GM15510 (cell line): ENCODE measurements around the gene ST6GALNAC2.

Source experiments
- POLR2A ChIP-seq: IDR thresholded peaks from 3 replicates; pipeline ENCODE4 v1.6.1; 2011; ENCODE audit warnings: borderline replicate concordance; ENCODE audit not compliant: insufficient read length; ENCODE audit errors: extremely low read depth

The ST6GALNAC2 gene

DNA sequence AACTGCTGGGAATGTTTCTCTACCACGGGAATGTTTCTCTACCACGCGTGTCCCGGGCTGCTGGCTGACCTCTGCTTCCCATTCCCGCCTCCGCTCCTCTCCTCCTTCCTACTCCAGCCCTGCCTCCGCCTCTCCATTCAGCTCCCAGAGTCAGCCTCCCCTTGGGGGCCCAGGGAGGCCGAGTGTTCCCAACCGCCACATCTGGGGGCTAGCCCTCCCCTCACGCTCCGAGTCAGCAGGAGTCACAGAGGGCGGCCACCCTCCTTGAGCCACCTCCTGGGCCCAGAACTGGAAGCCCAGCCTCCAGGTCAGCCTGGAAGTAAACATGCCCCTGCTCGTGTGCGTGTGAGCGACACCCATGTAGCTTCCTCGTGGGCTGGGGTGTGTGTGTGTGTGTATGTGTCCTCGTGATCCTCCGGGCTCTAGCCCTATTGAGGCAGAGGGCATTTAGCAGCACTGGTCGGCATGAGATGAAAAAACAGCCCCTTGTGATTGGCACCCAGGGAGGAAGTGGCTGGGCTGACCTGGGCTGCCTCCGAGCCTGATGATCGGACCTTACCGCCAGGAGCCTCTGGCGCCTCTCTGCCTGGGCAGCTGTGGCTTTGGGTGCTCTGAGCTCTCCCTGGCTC, 55.5 kb downstream of the ST6GALNAC2 start:
- no peak for TF ChIP-seq POLR2A

DNA sequence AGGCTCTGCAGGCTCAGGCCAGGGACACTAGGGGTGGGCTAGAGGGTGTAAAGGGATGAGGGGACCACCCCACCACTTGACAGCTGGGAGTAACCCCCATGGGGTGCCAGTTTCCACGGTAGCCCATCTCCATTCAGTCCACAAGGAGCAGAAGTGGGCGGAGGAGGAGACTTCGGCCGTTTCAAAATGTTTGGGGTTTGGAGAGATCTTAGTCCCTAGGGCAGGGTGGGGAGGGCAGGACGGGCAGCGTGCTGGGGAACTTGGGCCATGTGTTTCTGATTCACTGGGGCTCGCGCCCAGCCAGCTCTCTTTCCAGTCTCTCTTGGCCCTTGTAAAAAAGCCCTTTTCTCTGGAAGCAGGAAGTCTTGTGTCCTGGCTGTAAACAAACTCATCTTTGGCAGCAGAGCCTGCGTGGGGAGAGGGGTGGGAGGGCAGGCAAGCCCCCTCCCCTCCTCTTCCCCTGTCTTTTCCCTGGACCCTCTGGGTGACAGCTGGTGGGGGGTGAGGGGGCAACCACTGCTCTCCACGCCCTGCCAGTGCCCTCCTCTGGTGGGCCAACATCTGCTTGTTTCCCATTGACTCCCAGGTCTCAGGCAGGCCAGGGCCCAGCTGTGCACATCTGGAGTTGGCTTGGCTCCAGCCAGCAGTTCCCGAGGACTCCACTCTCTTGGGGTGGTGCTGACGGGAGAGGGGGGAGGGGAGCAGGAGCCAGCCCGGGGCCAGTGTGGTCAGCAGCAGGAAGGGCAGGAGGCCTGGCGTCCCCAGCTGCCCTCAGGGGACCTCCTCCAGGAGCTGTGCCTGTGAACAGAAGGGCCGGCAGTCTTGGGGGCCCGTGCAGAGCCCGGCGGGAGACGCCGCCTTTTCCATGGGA, 56.2 kb downstream of the ST6GALNAC2 start:
- TF ChIP-seq POLR2A, result no peak

DNA sequence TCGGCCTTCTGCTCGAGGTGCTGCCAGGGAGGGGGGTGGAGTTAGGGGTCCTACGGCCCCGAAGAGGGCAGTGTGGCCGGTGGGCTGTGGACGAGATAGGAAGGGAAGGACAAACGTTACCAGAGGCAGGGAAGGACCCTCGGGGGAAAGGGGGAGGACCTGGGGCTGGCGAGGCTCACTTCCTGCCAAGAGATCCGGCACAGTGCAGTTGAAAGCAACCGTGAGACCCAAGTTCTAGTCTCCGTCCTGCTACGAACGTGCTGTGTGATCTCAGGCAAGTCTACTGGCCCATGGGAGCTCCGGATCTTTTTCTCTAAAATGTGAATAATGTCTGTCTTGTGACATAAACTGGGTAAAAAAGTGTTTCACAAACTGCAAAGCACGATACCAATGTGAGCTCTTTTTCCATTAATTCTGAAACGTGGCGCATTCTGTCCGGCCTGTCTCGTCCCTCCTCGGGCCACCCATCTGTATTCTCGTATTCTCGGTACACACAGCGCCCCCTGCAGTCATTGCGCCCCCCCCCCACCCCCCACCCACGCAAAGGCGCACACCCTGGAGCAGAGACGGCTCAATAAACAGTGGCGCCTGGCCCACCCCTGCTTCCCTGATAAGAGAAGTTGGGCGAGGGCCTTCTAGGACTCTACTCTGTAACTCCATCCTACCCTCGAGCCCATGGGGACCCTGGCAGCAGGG, 57.0 kb downstream of the ST6GALNAC2 start:
- TF ChIP-seq POLR2A, result no peak

DNA sequence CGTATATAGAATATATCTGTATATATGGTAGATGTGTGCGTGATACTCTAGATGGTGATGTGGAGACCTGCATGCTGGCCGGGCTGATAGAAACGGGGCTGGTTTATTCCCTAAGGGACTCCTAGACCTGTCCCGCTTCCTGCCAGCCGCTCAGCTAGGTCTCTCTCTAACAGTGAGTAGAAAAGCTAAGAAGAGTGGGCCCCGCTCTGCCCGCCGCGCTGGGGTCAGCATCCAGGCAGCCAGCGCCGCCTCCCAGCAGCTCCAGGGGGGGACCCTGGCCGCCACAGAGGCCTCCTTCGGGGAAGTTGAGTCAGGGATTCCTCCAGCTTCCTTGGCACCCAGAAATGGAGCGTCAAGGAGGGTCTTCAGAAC, 57.5 kb downstream of the ST6GALNAC2 start:
- TF ChIP-seq POLR2A, result no peak

DNA sequence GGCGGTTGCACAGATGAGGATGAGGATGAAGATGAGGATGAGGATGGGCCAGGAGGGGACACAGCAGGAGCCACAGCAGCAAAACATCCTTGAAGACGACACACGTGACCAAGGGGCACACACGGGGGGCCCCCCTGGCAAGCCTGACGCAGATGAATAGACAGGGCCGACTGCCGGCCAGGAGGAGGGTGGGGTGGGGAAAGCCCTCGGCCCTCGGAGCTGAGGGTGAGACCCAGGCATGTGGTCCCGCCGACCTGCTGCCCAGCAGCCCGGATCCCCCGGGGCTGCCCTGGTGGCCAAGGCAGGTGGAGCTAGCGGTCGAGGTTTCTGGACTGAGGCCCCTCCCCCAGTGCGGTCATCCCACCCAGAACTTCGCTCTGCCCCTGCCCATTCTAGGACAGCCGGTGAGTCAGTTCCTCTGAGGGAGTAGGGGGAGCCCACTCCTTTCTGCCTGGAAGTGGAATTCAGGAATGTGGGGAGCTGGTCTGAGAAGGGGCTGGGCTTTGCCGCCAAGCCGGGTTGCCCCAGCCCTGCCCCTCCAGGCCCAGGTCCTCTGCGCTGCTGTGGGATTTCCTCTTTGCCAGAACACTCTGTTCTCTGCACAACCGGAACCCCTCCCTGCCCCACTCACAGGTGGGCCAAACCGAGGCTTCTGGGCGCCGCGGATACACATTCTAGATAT, 58.1 kb downstream of the ST6GALNAC2 start:
- TF ChIP-seq POLR2A, result no peak

DNA sequence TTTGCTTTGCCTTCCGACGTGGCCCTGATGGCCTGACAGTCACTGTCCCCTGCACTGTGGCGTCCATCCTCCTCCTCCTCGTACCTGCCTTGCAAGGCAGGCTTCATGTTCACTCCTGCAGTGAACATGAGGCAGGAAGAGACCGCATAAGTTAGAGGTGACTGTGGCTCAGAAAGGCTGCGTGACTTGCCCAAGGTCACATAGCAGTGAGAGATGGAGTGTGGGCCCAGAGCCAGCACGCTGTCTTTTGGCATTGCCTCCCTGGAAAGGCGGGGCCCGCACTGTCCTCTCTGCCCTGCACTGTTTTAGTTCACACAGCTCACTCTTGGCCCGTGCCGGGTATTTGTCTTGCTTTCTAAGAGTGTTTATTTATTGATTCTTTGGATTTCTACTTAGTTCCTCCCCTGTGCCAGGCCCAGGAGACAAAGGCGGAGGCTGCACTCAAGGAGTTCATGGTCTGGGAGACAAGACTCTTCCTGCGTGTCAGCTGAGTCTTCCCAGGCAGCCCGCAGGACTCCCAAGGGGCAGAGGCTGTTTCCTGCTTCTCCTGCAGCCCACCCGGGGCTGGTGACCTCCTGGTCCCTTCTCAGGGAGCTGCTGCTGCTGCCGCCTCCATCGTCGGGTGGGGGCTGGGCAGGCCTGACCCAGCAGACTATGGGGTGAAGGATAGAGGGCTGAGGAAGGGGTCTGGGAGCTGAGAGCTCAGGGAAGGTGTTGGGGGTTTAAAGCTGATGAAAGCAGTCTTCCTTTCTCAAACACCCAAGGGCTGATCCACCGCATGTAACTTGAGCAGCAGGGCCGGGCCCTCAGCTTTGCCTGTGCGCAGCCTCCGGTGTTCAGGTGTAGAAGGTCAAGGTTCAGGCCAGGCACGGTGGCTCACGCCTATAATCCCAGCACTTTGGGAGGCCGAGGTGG, 60.8 kb downstream of the ST6GALNAC2 start:
- TF ChIP-seq POLR2A, result no peak

DNA sequence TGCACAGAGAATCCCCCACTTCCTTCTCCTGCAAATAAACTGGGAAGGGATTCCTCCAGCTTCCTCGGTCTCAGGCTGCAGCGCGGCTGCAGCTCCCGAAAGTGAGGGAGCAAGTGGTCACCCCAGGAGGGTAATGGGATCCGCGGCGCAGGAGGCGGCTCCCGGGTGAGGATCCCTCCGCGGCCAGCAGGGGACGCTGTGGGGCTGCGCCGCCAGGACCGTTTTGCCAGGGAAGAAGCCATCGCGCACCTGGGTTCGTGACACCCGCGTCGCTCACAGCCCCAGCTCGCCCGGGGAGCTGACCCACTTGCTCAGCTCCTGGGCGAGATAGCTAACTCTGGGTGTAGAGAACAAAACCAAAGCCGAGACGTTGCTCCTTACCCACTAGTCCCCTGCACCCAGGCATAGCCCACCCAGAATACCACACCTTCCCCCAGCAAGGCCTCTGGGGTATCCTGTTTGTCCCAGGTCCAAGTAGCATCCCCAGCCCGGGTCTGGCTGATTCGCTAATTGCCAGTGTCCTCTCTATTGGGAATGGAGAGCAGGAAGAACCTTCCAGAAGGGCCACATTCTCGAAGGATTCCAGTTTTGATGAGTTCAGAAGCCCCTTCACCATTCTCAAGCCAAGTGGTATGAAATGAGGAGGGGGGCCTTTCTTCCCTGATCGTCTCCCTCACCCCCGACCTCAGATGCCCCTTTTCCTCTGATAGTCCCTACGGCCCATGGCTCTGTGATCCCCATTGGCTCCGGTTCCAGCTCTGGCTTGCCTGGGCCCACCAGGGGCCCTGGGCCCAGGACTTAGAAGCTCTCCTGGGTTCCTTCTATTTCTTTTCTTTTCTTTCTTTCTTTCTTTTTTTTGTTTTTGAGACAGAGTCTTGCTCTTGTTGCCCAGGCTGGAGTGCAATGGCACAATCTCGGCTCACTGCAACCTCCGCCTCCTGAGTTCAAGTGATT, 62.3 kb downstream of the ST6GALNAC2 start:
- no peak for TF ChIP-seq POLR2A

DNA sequence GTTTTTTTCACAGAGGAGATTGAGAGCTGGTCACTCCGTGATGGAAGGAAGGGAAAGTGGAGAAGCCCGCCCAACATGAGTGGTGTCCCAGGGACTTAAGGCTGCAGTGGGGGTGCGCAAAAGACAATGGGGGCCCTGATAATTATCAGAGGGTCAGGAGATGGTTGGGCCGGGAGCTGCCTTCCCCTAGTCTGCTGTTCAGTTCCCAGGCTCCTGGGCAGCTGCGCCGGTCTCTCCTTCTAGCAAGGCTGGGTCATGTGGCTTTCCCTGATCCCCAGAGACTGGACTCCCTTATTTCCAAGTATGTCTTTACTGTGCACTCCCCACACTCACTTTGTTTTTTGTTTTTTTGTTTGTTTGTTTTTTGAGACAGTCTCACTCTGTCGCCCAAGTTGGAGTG, 64.4 kb downstream of the ST6GALNAC2 start:
- TF ChIP-seq POLR2A, result no peak

DNA sequence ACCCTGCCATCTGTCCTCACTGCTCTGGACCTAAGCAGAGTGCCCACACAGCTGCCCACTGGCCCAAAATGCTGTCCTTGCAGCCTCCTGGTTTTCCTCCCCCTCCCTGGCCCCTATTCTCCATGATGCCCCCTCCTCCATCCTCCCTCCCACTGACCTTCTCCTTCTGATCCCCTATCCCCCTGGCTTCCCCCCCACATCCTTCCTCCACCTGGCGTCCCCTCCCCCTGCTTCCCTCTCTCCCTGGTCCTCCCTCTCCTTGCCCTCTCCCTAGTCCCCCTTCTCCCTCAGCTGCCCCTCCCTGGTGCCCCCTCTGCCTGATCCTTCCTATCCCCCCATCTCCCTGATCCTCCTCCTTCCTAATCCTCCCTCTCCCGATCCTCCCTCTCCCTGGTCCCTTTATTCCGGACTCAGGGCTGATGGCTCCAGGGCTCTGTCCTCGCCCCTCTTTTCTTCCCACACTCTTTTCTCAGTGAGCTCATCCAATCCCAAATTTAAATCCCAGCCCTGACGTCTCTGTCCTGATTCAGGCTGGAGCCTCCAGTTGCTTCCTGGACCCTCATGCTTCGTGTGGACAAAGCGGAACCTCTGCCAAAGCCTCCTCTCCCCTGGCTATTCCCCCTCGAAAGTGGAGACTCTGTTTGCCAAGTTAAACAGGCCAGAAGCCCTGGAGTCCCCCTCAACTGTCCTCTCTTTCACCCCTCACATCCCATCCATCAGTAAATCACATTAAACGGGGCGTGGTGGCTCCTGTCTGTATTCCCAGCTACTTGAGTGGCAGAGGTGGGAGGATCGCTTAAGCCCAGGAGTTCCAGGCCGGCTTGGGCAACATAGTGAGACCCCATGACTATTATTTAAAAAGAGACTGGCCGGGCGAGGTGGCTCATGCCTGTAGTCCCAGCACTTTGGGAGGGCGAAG, 66.4 kb downstream of the ST6GALNAC2 start:
- TF ChIP-seq POLR2A, result no peak

DNA sequence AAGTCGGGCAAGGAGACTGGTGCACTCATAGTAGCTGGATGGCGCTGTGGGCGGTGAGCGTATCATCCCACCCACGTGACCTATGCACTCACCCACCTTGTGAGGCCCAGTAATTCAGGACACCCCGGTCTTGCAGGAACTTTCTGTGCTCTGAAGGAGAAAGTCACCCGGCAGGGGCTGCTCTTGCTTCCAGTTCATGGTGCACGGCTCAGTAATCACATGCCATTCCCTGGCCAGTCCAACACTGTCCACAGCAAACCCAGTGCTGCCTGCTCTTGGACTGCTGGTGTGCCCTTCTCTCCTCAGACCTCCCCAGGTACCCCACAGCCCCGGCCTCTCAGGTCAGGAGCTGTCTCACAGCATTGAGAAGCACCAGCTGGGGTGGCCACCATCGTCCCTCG, 68.0 kb downstream of the ST6GALNAC2 start:
- no peak for TF ChIP-seq POLR2A
